Keratinocyte (primary cell): ENCODE results near the gene WFDC5. TPM values are rescaled to one million over a fixed set of nuclear protein-coding genes. Genes with fewer than 3 reads are reported as not detected.
A peak's percentile ranks its signal among the peaks of the same experiment; 100 is the strongest.

Experiments used
- DNase-seq: peaks from one replicate; pipeline ENCODE4 v3.0.0-alpha.2; 2011; ENCODE audit warnings: low read depth, missing footprints, low spot score
- FAIRE-seq: peaks from 2 replicates; lab custom pipeline; 2011; peaks lifted over from hg19 to GRCh38; lab: Jason Lieb, UNC
- H2AFZ ChIP-seq: 2 replicates; pipeline ENCODE4 v1.6.0; 2012; ENCODE audit warnings: low read length, control low read depth, inconsistent platforms; ENCODE audit not compliant: control insufficient read depth
- H3K27ac ChIP-seq: 2 replicates; pipeline ENCODE4 v1.5.1; 2011; ENCODE audit warnings: low read length; ENCODE audit not compliant: control insufficient read depth, insufficient read depth
- H3K27me3 ChIP-seq: 3 replicates; pipeline ENCODE4 v1.6.0; 2011; ENCODE audit warnings: low read length; ENCODE audit not compliant: control insufficient read depth, insufficient read depth; ENCODE audit errors: extremely low read depth
- H3K36me3 ChIP-seq, 2 experiments: 2 replicates in 1 of 2; 3 replicates in 1 of 2; pipeline ENCODE4 v1.5.1; 2011; ENCODE audit warnings: low read length in 2 of 2, mild to moderate bottlenecking in 1 of 2; ENCODE audit not compliant: control insufficient read depth in 2 of 2, insufficient read depth in 2 of 2; ENCODE audit errors: extremely low read depth in 1 of 2
- H3K4me1 ChIP-seq: 3 replicates; pipeline ENCODE4 v1.5.1; 2011; ENCODE audit warnings: low read length; ENCODE audit not compliant: control insufficient read depth, insufficient read depth; ENCODE audit errors: extremely low read depth
- H3K4me2 ChIP-seq: 3 replicates; pipeline ENCODE4 v1.6.0; 2011; ENCODE audit warnings: low read depth, low read length; ENCODE audit not compliant: control insufficient read depth, insufficient read depth; ENCODE audit errors: extremely low read depth
- H3K4me3 ChIP-seq, 3 experiments: fragments of 200-600 bp in 1 of 3; sonication (generic) in 1 of 3; 2 replicates in 2 of 3; 3 replicates in 1 of 3; pipeline ENCODE4 v1.5.1; 2011 to 2016; ENCODE audit warnings: low read length in 3 of 3, mild to moderate bottlenecking in 3 of 3, control low read depth in 2 of 3, inconsistent platforms in 1 of 3, low read depth in 1 of 3, mixed read lengths in 1 of 3, mixed run types in 1 of 3, moderate library complexity in 1 of 3; ENCODE audit not compliant: control insufficient read depth in 2 of 3, insufficient read depth in 2 of 3; ENCODE audit errors: extremely low read depth in 1 of 3
- H3K79me2 ChIP-seq: 2 replicates; pipeline ENCODE4 v1.6.0; 2012; ENCODE audit warnings: low read length; ENCODE audit not compliant: control insufficient read depth, insufficient read depth
- H3K9ac ChIP-seq: 3 replicates; pipeline ENCODE4 v1.6.0; 2011; ENCODE audit warnings: low read length; ENCODE audit not compliant: control insufficient read depth, insufficient read depth; ENCODE audit errors: extremely low read depth
- H3K9me1 ChIP-seq: 3 replicates; pipeline ENCODE4 v1.6.0; 2011; ENCODE audit warnings: low read length; ENCODE audit not compliant: control insufficient read depth, insufficient read depth; ENCODE audit errors: extremely low read depth
- H3K9me3 ChIP-seq: 2 replicates; pipeline ENCODE4 v1.5.1; 2012; ENCODE audit warnings: low read depth, low read length; ENCODE audit not compliant: control insufficient read depth
- H4K20me1 ChIP-seq: 3 replicates; pipeline ENCODE4 v1.6.0; 2011; ENCODE audit warnings: low read length; ENCODE audit not compliant: control insufficient read depth, insufficient read depth; ENCODE audit errors: extremely low read depth
- EZH2 ChIP-seq: IDR thresholded peaks from one replicate; pipeline ENCODE4 v1.6.1; 2012; ENCODE audit warnings: inconsistent platforms, mild to moderate bottlenecking, low read length, moderate library complexity
- dilution Hi-C: fragments of 300-500 bp; cut with MboI; formaldehyde crosslinking; loops from one replicate; pipeline ENCODE4 v1.7.0; 2020; ENCODE audit warnings: low sequenced_read_pairs; ENCODE audit not compliant: extremely low pct_ligation_motif_present
- polyA plus RNA-seq, 5 experiments: library from polyadenylated mRNA; depleted of rRNA in 3 of 5; stranded (reverse) in 3 of 5; stranded (forward) in 1 of 5; unstranded in 1 of 5; fragments of >200 nt; gene quantifications; 1 replicate in 1 of 5; 2 replicates in 3 of 5; 3 replicates in 1 of 5; pipeline versions ENCODE4 v1.2.1 to v1.2.3, GENCODE V29; 2011 to 2012; ENCODE audit warnings: missing spikeins in 2 of 5, low read depth in 1 of 5, low replicate concordance in 1 of 5
- TF ChIP-seq, protein P1 (sequence below), 3 experiments: IDR thresholded peaks in 1 of 3; conservative IDR thresholded peaks in 1 of 3; optimal IDR thresholded peaks in 1 of 3; 2 replicates in 2 of 3; 3 replicates in 1 of 3; pipeline versions ENCODE3 to v1.5.1; 2011; ENCODE audit warnings: low read length in 3 of 3, mild to moderate bottlenecking in 3 of 3, moderate library complexity in 2 of 3, control low read depth in 1 of 3, inconsistent platforms in 1 of 3; ENCODE audit not compliant: insufficient read depth in 2 of 3; ENCODE audit errors: extremely low read depth in 1 of 3

The WFDC5 gene
- polyA plus RNA-seq, 1 donor (not counting 4 experiments of a cell fraction or from before 2014, with no cell fraction given) = 5.1 TPM

DNA sequence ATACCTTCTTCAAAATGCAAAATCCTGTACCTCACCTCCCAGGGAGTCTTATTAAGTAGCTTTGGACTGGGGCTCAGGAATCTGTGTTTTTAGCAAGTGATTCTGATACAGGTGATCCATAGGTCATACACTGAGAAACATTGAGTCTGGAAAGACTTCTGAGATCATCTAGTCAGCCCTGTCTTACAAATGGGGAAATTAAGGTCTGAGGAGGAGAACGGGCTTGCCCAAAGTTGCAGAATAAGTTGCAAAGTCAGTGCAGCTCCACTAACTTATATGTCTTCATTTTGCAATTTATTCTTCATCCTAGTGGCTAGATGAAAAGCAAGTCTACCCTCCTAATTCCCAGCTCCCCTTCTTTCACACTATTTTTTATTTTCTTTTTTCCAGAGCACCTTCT, 42.9 kb downstream of the WFDC5 start:
- dilution Hi-C loops = no loop called here

DNA sequence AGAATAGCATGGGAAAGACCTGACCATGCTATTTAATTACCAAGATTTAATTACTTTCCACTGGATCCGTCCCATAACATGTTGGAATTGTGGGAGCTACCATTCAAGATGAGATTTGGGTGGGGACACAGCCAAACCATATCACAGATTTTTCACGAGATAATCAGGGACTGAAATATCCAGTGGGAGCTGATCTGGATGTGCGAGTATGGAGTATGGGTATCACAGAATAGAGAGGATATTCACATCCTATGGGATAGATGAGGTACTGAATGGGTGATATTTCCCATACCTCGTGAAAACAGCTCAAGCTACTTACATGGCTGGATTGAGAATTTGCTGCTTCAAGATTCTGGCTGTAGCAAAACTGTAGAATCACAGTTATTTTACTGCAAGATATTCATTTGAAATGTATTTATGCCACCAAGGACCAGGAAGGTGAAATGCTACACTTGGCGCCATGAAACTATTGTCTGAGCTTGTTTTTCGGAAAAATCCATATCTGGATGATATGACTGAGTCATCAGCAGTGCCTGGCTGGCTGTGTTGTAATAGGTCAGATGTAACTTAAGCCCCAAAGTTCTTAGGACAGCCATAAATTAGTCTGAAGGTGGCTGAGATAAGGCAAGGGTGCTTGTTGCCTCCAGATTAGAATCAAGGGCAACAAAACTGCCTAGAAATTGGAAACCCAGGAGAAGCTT, 43.9 kb downstream of the WFDC5 start:
- Histone ChIP-seq H3K4me3 (no peak overlapping the region), H3K79me2 (no peaks in the 10 kb centered on the region), H3K27me3 (no peaks in the 10 kb centered on the region), H3K4me1 (peaks cover 25% of the 10 kb centered on the region), H3K9me3 (no peaks in the 10 kb centered on the region), H4K20me1 (no peaks in the 10 kb centered on the region), H3K9ac (no peak overlapping the region), H3K4me2 (no peak overlapping the region), H3K36me3 (peaks cover 11% of the 10 kb centered on the region in 2 experiments), H3K9me1 (no peaks in the 10 kb centered on the region), H2AFZ (no peak overlapping the region), H3K27ac (no peak overlapping the region)
- FAIRE-seq = peak; percentile 41
- TF ChIP-seq, protein P1, sequence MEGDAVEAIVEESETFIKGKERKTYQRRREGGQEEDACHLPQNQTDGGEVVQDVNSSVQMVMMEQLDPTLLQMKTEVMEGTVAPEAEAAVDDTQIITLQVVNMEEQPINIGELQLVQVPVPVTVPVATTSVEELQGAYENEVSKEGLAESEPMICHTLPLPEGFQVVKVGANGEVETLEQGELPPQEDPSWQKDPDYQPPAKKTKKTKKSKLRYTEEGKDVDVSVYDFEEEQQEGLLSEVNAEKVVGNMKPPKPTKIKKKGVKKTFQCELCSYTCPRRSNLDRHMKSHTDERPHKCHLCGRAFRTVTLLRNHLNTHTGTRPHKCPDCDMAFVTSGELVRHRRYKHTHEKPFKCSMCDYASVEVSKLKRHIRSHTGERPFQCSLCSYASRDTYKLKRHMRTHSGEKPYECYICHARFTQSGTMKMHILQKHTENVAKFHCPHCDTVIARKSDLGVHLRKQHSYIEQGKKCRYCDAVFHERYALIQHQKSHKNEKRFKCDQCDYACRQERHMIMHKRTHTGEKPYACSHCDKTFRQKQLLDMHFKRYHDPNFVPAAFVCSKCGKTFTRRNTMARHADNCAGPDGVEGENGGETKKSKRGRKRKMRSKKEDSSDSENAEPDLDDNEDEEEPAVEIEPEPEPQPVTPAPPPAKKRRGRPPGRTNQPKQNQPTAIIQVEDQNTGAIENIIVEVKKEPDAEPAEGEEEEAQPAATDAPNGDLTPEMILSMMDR (optimal IDR thresholded peaks at IDR 0.05 in 1 of 3, IDR thresholded peaks at IDR 0.05 in 1 of 3, conservative IDR thresholded peaks at IDR 0.05 in 1 of 3; ENCODE audit: extremely low read depth in 1 of 3, insufficient read depth in 2 of 3, low read length in 3 of 3) = no peak
- no peak for TF ChIP-seq EZH2
- no peak for DNase-seq
- dilution Hi-C loops = no loop called here

More for the DNA sequence above, 42.9 kb downstream of the WFDC5 start:
- Histone ChIP-seq H3K27me3 (no peaks in the 10 kb centered on the region), H3K9me1 (no peaks in the 10 kb centered on the region), H2AFZ (no peak overlapping the region), H3K4me3 (no peak overlapping the region), H3K4me1 (peaks cover 18% of the 10 kb centered on the region), H3K79me2 (no peaks in the 10 kb centered on the region), H3K4me2 (no peak overlapping the region), H3K9ac (no peak overlapping the region), H3K27ac (no peak overlapping the region), H4K20me1 (no peaks in the 10 kb centered on the region), H3K9me3 (no peaks in the 10 kb centered on the region), H3K36me3 (peaks cover 16 to 19% of the 10 kb centered on the region in 2 experiments)
- TF ChIP-seq, protein P1 (optimal IDR thresholded peaks at IDR 0.05 in 1 of 3, IDR thresholded peaks at IDR 0.05 in 1 of 3, conservative IDR thresholded peaks at IDR 0.05 in 1 of 3; ENCODE audit: extremely low read depth in 1 of 3, insufficient read depth in 2 of 3, low read length in 3 of 3) = no peak
- no peak for TF ChIP-seq EZH2
- no peak for FAIRE-seq
- DNase-seq = no peak
